ENCODE data around the gene KRTAP2-4. TPM values are rescaled to one million over a fixed set of nuclear protein-coding genes. Genes with fewer than 3 reads are reported as not detected.

The KRTAP2-4 gene
- total RNA-seq, 1 experiment from 2014 or later = not detected

- H3K23ac ChIP-seq (ENCODE audit: insufficient read length, low read depth, low read length) = no peak overlapping the region
- H3K18ac ChIP-seq (ENCODE audit: insufficient read length, low read depth, low read length) = no peak overlapping the region
- H4K91ac ChIP-seq (ENCODE audit: insufficient read length, low read depth, low read length) = no peak overlapping the region
- H3K4ac ChIP-seq (ENCODE audit: low read depth, low read length) = no peak overlapping the region
- no peaks in the 10 kb centered on the region for H3K9me3 ChIP-seq (ENCODE audit: control insufficient read depth, low read depth, low read length)
- H3K27me3 ChIP-seq (ENCODE audit: insufficient read depth, low read length) = no peaks in the 10 kb centered on the region
- no peak overlapping the region for H2BK20ac ChIP-seq (ENCODE audit: low read depth, low read length, poor library complexity, severe bottlenecking)
- no peak overlapping the region for H4K5ac ChIP-seq (ENCODE audit: insufficient read length, low read depth, low read length)
- Mint-ChIP-seq H3K27me3 (ENCODE audit: low read depth) (no peaks in the 10 kb centered on the region), H3K9me3 (peaks cover 0 to 3% of the 10 kb centered on the region in 2 experiments; a peak in 1 of 5 replicates), H3K36me3 (ENCODE audit: insufficient read depth in 1 of 3, low read depth in 3 of 3) (no peaks in the 10 kb centered on the region), H3K27ac (no peak overlapping the region), H3K4me1 (peaks cover 0 to 2% of the 10 kb centered on the region in 2 experiments; a peak in 1 of 4 replicates), H3K4me3 (no peak overlapping the region)
- H4K8ac ChIP-seq (replicated peaks; ENCODE audit: insufficient read length, low read depth, low read length) = no peak overlapping the region
- no peaks in the 10 kb centered on the region for H3K79me2 ChIP-seq (ENCODE audit: insufficient read depth, low read length)
- H3K56ac ChIP-seq (ENCODE audit: insufficient read length, low read depth, low read length) = no peak overlapping the region
- H4K20me1 ChIP-seq (ENCODE audit: control insufficient read depth, insufficient read depth, insufficient read length) = no peaks in the 10 kb centered on the region
- no CpG with 5 or more reads among the region's 3 CpGs for WGBS (ENCODE audit: extremely low coverage, insufficient read length, low lambda C conversion rate)
- no peak overlapping the region for H3T11ph ChIP-seq (ENCODE audit: low read length)
- no peak overlapping the region for H2AK5ac ChIP-seq (ENCODE audit: insufficient read length, low read length)
- H3K79me1 ChIP-seq (ENCODE audit: insufficient read depth, low read depth, low read length, poor library complexity, severe bottlenecking) = no peaks in the 10 kb centered on the region
- no peak overlapping the region for H2AFZ ChIP-seq (ENCODE audit: low read length)
- H2BK120ac ChIP-seq (ENCODE audit: low read depth, low read length, poor library complexity, severe bottlenecking) = no peak overlapping the region
- no peak overlapping the region for H2BK15ac ChIP-seq (ENCODE audit: low read depth, low read length)
- no peak overlapping the region for H2BK12ac ChIP-seq (ENCODE audit: insufficient read length, low read depth, low read length)
- H3K9ac ChIP-seq (ENCODE audit: extremely low read depth, insufficient read length, low read length) = no peak overlapping the region
- H2BK5ac ChIP-seq (ENCODE audit: insufficient read length, low read length) = no peak overlapping the region
- no peak overlapping the region for H3K27ac ChIP-seq (ENCODE audit: insufficient read length, low read depth, low read length)
- H3K4me1 ChIP-seq (ENCODE audit: insufficient read depth, low read length) = no peaks in the 10 kb centered on the region
- no peaks in the 10 kb centered on the region for H3K23me2 ChIP-seq (ENCODE audit: insufficient read length, low read depth, low read length, poor library complexity, severe bottlenecking)
- no peak for DNase-seq
- no peak overlapping the region for H3K14ac ChIP-seq (ENCODE audit: insufficient read depth, low read length)
- TF ChIP-seq CTCF (conservative IDR thresholded peaks at IDR 0.05) = no peak
- H3K4me2 ChIP-seq (ENCODE audit: insufficient read depth, insufficient read length, low read length) = no peak overlapping the region
Measured at GRCh38 chr17:41018541-41018940, 47.1 kb downstream of the KRTAP2-4 start.
